GOT3 (cell line): ENCODE data around the gene SLC24A3.

Source experiments
- DNase-seq: peaks from one replicate; lab custom pipeline; 2025; ENCODE audit warnings: mixed read lengths; lab: John Stamatoyannopoulos, UW

Gene SLC24A3

DNA sequence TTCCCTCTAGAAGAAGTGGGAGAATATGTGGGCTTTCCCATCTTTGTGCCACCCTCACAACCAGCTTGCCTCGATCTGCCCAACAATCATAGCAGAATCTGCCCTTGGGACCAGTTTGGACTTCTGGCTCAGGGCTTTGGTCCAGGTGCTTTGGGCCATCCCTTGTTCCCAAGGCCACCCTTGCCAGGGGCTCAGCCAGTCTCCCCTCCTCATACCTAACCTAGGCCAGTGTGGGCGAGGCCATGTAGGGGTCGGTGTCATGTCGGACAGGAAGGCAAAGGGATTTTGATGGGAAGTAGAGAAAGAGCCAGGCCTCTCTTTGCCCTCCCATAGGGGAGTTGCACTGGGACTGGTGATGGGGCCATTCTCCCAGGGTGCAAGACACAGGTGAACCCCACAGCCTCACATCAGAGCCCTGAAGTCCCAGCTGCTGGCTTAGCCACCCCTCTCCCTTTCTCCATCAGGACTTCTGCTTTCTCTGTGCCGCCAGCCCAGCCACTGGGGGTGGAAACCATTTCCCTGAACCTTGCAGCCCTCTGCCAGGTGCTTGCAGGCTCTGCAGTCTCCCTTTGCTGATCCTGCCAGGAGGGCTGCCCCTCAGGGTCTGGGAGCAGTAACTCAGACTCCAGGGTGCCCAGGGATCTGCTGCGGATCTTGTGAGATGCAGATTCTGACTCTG is 60.7 kb downstream of the SLC24A3 start:
- DNase-seq, result no peak

DNA sequence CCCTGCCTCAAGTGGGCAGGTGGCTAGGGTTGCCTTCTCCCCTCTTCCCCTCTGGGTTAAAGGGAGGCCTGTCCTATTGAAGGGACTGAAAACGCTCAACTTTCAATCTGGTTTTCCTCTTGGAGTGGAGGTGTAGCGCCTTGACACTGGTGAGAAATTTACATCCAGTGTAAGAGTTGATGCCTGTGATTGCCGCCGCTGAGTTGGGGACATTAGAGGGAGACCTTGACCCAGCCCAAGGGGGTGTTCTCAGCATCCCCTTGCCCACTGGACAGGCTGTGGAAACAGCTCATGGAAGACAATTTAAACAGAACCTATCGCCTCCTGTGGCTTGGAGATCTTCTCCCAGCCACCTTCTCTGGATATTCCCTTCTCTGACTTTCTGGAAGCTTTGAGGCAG is 61.6 kb downstream of the SLC24A3 start:
- no peak for DNase-seq

GRCh38 chr20:19274412-19275015 is 62.1 kb downstream of the SLC24A3 start:
- no peak for DNase-seq

DNA sequence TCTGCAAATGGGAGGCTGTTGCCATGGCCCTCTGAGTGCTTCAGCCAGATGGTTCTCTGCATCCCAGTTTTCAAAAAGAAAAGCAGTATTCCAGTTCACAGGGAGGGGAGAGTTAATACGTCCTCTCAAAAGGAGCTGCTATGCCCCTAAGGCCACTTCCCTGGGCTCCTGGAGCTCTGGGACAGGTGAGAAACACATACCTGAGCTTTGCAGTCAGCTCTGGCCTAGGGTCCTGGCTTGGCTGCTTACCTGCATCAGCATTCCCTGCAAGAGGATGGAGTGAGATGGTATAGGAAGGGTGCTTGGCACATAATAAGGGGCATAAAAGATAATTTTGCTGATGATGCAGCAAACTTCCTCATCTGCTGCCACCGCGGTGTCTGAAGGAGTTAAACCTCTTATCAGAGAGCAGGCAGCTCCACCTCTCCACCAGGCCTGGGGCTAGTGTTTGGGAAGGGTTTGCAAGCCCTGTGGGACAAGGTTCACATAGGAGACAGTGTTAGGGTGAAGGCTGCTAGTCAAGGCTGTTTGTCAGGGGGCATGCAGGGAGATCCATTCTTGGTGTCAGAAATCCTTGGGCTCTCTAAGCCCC is 62.7 kb downstream of the SLC24A3 start:
- DNase-seq, result no peak

GRCh38 chr20:19275630-19276071 is 63.2 kb downstream of the SLC24A3 start:
- DNase-seq, result no peak

DNA sequence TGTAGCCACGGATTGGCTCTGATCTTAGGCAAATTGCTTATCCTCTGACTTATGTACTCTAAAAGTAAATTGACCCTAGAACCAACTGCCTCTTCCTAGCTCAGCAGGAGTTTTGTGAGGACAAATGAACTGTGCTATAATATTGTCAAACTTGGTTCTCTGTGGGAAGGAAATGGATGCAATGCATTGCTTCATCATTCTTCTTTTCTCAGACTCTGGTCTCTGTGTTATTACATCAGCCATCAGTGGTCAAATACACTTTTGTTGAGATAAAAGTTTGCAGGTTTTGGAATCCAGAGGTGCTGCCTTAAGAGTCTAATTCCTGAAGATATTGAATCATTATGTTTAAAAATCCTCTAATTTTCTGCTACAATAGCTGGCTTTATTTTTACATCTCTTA is 64.9 kb downstream of the SLC24A3 start:
- DNase-seq, result no peak

- no peak for DNase-seq
Measured at GRCh38 chr20:19283490-19284025, 71.1 kb downstream of the SLC24A3 start.

GRCh38 chr20:19284400-19285178 is 72.1 kb downstream of the SLC24A3 start:
- DNase-seq, result no peak

DNA sequence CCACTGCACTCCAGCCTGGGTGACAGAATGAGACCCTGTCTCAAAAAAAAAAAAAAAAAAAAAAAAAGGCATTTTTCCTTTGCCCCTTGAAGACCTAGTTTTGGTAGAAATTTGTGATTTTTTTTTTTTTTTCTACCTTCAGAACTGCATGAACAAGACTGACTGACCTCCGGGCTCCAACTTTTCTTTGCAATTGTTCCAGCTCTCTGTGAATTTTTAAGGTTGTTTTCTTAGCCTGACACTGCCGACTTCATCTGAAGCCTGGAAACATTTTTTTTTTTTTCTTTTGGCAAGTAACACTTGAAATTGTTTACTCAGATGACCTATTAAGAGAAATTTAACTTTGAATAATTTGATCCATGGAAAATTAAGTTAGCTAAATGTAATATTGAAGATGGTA is 73.0 kb downstream of the SLC24A3 start:
- DNase-seq, result no peak

GRCh38 chr20:19288061-19288460 is 75.6 kb downstream of the SLC24A3 start:
- no peak for DNase-seq

DNA sequence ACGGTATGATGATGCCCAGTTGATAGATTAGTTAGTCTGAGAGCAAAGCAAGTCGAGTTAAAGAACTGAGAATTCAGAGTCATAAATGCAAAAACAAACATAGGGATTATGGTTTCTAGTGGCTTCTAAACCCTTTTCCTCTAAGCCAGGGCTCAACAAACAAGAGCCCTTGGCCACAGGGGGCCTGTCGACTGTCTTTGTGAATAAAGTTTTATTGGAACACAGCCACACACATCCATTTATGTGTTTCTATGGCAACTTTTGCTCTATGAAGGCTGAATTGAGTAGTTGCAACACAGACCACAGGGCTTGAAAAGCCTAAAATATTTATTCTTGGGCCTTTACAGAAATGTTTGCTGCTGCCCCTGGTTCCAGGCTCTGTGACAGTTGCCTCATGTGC is 76.2 kb downstream of the SLC24A3 start:
- no peak for DNase-seq

DNA sequence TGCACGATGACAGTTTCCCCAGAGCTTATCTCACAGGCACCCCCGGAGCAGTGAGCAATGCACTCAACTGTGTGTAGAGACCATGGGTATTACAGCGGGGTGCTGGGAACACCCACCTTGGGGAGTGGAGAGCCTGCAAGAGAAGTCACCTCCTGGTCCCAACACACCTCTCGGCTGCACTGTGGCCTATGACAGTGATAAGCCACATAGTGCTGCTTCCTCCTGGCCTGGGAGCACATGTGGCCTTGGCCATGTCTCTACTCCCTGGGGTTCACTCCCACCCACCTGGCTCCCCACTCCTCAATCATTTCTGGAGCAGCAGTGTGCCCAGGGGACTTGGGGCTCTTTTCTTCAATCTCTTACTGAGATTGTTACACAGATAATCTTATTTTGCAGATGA is 77.0 kb downstream of the SLC24A3 start:
- DNase-seq, result no peak

GRCh38 chr20:19291024-19291817 is 78.8 kb downstream of the SLC24A3 start:
- DNase-seq, result no peak

DNA sequence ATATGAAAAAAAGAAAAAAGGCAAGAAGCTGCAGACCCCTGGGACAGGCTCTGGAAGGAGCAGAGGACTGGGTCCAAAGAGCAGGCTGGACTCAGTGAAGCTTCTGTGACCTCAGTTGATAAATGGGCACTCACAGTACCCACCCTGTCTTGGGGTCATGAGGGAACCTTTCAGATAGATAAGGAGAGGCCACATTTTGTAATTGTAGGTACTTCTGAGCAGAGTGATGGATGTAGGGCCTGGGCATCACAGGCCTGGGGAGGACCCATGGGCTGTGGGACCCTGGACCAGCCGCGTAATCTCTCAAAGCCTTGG is 79.3 kb downstream of the SLC24A3 start:
- no peak for DNase-seq

DNA sequence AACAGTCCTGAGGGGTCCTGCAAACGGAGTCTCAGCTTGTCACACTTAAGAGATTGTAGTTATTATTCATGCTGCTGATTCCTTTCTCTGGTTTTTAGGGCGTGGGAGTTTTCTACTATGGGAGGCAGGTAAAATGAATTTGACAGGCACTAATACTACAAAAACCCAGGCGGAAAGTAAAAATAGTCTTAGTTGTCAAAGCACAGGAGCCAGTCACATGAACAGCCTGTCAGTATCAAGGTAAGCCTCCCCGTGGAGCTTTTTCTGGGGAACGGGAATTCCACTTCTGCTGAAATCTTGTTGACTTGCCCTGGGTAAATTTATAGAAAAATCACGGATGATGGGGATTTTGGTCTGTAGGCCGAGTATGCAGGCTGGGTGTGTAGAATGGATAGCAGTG is 79.8 kb downstream of the SLC24A3 start:
- no peak for DNase-seq

DNA sequence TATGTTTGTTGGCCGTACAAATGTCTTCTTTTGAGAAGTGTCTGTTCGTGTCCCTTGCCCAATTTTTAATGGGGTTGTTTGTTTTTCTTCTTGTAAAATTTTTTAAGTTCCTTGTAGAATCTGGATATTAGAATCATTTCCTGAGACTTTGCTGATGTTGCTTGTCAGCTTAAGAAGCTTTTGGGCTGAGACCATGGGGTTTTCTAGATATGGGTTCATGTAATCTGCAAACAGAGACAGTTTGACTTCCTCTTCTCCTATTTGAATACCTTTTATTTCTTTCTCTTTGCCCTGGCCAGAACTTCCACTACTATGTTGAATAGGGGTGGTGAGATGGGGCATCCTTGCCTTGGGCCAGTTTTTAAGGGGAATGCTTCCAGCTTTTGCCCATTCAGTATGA is 82.6 kb downstream of the SLC24A3 start:
- no peak for DNase-seq

GRCh38 chr20:19298652-19299051 is 86.2 kb downstream of the SLC24A3 start:
- DNase-seq, result no peak

DNA sequence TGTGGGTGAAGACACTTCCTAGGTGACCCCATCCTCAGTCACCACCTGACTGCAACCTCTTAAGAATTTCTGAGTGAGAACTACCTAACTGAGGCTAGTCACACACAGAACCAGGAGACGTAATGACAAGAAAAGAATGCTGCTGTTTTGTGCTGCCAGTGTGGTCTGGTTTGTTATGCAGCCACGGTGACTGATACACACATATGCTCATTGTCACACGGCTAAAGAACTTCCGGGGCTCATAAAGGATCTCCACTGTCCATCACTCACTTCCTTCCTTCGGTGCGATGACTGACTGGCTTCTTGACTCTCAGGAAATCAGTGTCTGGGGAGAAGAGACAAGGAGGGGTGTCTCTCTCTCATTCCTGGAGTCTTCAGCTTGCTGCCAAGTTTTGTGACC is 88.0 kb downstream of the SLC24A3 start:
- no peak for DNase-seq

- DNase-seq, result no peak
Measured at GRCh38 chr20:19301142-19301541, 88.7 kb downstream of the SLC24A3 start.

- no peak for DNase-seq
Measured at GRCh38 chr20:19301843-19302242, 89.4 kb downstream of the SLC24A3 start.

GRCh38 chr20:19302714-19303113 is 90.3 kb downstream of the SLC24A3 start:
- no peak for DNase-seq

- no peak for DNase-seq
Measured at GRCh38 chr20:19304389-19304788, 91.9 kb downstream of the SLC24A3 start.
